HPDE6-E6E7 (cell line): Measurements from ENCODE around the gene LIMS2.

Source experiments
- DNase-seq: peaks from one replicate; pipeline ENCODE4 v3.0.0; 2011; ENCODE audit warnings: missing footprints; ENCODE audit errors: extremely low spot score

The LIMS2 gene

DNA sequence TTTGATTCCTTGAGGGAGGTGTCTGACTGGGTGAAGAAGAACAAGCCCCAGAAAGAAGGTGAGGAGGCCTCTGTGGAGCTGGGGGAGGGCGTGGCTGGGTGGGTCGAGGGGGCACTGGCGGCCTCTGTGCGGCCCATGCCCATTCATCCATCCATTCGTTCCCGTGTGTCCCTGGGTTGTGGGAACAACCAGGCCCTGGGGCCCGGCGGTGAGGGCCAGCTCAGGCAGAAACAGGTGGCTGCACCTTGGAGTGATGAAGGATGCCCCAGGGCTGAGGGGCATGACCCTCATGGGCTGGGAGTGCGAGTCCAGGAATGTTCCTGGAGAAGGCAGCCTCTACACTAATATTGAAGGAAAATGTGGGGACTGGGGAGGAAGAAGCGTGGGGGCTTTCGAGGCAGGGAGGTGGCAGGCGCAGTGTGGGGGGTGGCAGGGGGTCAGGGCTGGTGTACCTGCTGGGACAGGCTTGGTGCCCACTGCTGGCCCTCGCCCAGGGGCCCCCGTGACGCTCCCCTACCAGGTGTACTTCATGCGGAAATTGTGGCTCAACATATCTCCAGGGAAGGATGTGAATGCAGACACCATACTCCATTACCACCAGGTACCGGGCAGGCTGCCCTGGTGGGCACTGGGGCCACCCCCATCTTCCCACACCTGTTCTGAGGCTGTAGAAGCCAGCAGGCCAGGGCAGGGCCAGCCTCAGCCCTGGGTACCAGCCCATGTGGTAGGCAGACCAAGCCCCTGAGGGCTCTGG, 40.5 kb downstream of the LIMS2 start:
- no peak for DNase-seq

DNA sequence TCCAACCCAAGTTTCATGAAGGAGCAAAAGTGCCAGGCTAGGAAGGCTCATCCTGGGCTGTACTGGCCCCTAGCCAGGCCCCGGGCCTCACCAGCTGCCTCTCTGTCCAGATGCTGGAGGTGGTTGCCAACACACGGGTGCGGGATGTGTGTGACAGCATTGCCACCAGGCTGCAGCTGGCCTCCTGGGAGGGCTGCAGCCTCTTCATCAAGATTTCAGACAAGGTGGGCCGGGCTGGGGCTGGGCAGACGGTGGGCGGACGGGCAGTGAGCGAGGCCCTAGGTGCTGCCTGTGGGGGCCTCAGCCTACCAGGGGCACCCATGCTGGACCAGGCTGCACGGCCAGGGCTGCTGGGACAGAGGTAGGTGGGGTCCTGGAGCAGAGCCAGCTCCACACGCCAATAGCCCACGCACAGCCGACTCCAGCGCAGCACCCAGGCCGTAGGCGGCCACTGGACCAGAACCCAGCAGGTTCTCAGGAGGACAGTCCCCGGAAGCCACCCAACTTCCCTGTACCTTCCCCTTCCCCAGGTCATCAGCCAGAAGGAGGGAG, 41.2 kb downstream of the LIMS2 start:
- no peak for DNase-seq

GRCh38 chr2:127633556-127634065, 41.7 kb downstream of the LIMS2 start:
- no peak for DNase-seq

DNA sequence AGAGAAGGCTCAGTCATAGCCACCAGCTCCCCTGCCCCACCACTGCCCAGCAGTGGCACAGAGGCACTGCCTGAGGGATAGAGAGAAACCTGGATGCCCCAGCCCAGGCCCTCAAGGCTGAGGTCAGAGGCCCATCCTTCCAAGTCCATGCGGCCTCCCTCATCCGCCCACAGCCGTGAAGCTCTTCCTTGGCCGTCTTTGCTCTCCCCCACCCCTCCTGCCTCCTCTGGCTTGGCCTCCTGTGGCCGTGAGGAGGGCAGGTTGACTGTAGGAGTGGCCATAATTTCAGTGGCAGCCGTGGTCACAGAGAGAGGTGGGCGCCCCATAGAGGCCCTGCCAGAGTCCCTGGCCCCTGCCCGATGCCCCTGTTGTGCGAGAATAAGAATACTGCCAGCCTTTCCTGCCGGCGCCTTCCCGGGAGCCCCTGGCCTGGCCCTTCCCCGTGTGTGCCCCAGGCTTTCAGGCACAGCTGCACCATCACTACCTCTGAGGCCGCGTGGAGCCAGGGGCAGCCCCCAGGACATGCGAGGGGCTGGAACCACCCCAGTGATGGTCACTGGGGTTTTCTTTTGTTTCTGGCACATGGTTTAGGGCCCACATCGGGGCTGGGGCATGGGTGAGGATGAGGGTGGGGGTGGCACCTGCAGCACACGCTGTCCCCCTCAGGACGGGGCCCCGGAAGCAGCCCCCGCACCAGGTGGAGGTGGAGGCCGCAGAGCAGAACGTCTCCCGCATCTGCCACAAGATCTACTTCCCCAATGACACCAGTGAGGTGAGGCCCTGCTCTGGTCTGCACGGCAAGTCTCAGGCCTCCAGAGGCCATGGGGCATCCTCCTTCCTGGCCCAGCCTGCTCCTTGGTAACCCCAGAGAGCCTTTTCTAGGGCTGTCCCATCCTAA, 42.5 kb downstream of the LIMS2 start:
- no peak for DNase-seq

DNA sequence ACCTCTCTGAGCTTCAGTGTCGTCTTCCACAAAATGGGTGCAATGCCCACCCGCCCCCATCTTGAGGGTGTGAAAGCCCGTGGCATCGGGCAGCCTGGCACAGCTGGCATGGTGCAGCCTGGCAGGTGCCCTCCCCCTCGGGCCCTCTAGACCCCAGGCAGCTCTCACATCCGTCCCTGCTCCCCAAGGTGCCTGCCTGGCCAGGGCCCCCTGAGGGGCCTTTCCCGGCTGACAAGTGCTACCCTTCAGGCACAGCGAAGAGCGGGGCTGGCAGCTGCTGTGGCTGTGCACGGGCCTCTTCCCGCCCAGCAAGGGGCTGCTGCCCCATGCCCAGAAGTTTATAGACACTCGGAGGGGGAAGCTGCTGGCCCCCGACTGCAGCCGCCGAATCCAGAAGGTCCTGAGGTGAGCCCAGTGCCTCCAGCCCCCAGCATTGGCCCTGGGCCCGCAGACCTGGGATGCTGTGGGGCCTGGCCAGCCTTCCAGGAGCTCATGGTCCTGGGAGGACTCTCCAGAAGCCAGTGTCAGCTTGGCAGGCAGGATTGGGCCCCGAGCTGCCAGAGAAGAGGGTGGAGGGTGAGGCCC, 43.2 kb downstream of the LIMS2 start:
- no peak for DNase-seq

DNA sequence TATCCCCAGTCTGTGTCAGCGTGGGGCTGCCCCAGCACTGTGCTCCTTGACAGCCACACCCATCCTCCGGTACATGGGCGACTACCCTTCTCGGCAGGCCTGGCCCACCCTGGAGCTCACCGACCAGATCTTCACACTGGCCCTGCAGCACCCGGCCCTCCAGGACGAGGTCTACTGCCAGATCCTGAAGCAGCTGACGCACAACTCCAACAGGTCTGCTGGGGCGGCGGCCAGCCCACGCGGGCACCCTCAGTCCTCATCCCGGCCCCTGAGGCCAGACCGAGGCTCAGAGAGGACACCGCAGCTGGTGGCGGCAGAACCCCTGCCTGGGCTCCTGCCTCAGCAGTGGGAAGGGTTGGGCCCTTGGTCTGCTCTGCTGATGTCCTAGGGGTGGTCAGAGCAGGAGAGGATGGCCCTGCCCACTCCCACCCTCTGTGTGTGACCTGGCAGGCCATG, 43.8 kb downstream of the LIMS2 start:
- DNase-seq = no peak

DNA sequence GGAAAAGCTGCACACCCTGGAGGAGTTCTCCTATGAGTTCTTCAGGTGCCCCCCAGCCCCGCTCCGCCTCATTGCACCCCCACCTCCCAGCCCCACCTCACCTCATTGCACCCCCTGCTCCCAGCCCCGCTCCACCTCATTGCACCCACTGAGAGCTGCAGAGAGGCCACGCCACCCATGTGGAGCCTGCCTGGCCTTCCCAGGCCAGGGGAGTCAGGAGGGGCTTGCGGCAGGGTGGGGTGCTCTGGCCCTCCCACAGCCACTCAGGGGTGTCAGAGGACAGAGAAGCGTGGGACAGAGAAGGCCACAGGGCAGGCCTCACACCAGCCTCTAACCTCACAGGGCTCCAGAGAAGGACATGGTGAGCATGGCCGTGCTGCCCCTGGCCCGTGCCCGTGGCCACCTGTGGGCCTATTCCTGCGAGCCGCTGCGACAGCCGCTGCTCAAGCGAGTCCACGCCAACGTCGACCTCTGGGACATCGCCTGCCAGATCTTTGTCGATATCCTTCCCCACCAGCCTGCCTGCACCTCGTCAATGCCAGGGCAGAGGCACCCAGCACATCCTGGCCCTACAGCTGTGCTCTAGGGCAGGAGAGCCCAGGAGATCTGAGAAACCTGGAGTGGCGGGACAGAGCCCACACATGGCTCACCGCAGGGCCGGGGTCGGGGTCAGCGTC, 44.3 kb downstream of the LIMS2 start:
- no peak for DNase-seq

DNA sequence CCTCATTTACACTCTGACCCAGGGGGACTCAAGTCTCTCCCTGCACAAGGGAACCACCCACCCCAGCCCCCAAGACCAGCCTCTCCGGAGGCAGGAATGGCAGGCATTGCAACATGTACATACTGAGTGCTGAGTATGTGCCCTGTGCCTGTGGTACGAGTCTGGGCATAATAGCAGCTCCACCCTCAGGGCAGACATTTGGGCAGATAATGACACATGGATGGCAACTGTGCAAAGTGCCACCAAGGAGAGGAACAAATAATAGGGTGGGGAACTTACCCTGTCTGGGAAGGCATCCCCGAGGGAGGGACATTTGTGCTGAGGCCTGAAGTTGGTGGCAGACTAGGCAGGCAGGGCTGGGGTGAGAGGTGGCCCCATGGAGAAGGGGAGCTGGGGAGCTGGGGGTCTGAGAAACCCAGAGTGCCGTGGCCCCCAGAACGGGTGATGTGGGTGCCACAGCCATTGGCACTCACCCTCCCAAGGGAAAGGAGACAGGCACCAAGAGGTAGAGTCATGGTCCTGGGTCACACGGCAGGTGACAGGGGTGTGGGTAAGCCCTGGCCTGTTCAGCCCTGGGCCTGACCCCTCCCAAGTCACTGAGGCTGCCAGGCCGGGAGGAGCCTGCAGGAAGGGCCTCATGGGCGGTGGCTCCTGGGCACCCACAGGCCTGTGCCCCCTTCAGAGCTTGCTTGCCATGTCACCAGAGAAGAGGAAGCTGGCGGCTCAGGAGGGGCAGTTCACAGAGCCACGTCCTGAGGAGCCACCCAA, 45.0 kb downstream of the LIMS2 start:
- DNase-seq = no peak

DNA sequence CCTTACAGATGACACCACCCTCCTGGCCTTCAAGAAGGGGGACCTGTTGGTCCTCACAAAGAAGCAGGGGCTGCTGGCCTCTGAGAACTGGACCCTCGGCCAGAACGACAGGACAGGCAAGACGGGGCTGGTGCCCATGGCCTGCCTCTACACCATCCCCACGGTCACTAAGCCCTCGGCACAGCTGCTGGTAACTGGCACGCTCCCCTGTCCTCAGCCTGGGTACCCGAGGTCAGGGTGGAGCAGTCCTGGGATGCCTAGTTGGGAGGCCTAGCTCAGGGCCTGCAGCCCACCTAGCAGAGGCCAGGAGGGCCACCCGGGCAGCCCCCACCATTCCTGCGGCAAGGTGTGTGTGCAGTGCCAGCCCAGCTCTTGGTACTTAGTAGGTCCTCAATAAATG, 45.7 kb downstream of the LIMS2 start:
- DNase-seq = no peak

GRCh38 chr2:127628767-127629614, 46.3 kb downstream of the LIMS2 start:
- DNase-seq = no peak

GRCh38 chr2:127627740-127628571, 47.4 kb downstream of the LIMS2 start:
- no peak for DNase-seq

DNA sequence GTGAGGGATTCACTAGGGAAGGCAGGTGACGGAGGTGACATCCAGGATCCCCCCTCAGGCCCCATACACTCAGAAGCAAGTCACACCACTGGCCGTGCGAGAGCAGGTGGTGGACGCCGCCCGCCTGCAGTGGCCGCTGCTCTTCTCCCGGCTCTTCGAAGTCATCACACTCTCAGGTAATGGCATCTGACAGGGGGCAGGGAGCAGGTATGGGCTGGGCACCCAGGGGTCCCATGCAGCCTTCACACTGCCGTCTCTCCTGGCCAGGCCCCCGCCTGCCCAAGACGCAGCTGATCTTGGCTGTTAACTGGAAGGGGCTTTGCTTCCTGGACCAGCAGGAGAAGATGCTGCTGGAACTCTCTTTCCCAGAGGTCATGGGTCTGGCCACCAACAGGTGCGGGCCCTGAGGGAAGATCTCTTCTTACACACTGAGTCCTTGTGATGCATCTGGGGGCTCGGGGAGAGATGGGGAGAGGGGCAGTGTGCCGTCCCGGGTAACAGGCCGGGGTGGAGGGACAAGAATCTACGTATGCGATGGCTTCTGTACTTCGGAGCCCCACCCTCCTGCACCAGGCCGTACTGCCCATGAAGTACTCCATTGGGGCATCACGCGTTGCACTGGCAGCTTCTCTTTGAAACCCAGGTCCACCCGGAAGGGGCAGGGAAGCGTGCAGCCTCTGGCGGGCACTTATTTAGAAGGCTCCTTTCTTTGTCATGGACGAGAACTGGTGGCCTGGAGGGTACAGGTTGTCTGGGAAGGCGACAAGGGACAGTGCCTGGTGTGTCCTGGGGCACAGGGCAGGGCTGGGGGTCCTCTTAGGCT, 48.2 kb downstream of the LIMS2 start:
- DNase-seq = no peak

DNA sequence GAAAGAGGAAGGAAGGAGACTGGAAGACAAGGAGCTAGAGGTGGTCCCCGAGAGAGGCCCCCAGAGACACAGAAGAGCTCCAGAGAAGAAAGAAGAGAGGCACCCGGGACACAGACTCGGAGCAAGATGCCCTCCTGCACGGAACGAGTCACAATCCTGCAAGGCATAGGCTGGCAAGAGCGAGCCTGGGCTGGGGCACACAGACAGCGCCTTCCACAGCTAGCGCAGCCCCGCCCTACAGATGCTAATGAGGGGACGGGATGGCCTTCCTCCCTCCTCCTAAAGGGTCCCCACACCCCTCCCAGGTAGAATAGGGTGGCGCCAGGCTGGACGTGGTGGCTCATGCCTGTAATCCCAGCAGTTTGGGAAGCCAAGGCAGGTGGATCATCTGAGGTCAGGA, 49.2 kb downstream of the LIMS2 start:
- no peak for DNase-seq

- DNase-seq = no peak
These were observed 49.8 kb downstream of the LIMS2 start for GRCh38 chr2:127625572-127625951.

- DNase-seq = no peak
These were observed 50.4 kb downstream of the LIMS2 start for GRCh38 chr2:127624756-127625571.

DNA sequence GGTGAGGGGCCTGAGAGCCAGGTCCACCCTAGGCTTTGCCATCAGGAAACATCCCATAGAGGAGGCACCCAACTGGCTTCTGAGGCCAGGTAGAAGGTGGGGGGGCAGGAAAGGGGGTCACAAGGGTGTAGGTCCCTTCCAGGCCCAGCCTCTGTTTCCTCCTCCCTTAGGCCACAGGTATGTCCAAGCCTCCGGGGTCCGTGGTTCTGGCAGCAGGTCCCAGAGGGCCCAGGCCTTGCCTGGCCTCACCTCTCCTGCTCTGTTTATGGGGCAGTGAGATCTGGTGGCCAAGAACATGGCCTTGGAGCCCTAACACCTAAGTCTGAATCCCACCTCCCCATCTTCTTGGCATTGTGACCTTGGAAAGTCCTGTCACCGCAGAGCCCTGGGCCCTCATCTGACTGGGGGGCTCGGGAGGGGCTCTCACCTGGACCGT, 51.0 kb downstream of the LIMS2 start:
- no peak for DNase-seq
